Measurements from ENCODE around the gene HBA1. TPM values are rescaled to one million over a fixed set of nuclear protein-coding genes. Genes with fewer than 3 reads are reported as not detected.
"Not testable (repeated sequence)": the region's sequence is repeated elsewhere in the genome, so short reads cannot be mapped to it uniquely, and the experiment has no call there.

The HBA1 gene
- total RNA-seq, 1 donor from 2014 or later, result not detected

- intact Hi-C loops (cut with micrococcal nuclease), result no loop called here
Measured at GRCh38 chr16:159136-159849, 17.2 kb upstream of the HBA1 start.

- intact Hi-C loops (cut with micrococcal nuclease), result not testable (repeated sequence)
Measured at GRCh38 chr16:160242-160641, 16.2 kb upstream of the HBA1 start.

- intact Hi-C loops (cut with micrococcal nuclease), result no loop called here
Measured at GRCh38 chr16:160691-161190, 15.7 kb upstream of the HBA1 start.

GRCh38 chr16:162271-162991, 14.0 kb upstream of the HBA1 start:
- intact Hi-C loops (cut with micrococcal nuclease), result no loop called here

- intact Hi-C loops (cut with micrococcal nuclease), result not testable (repeated sequence)
Measured at GRCh38 chr16:163139-163538, 13.3 kb upstream of the HBA1 start.

GRCh38 chr16:163696-164095, 12.8 kb upstream of the HBA1 start:
- intact Hi-C loops (cut with micrococcal nuclease), result not testable (repeated sequence)

GRCh38 chr16:164134-164823, 12.2 kb upstream of the HBA1 start:
- intact Hi-C loops (cut with micrococcal nuclease), result not testable (repeated sequence)

- intact Hi-C loops (cut with micrococcal nuclease), result no loop called here
Measured at GRCh38 chr16:164827-165538, 11.5 kb upstream of the HBA1 start.

- intact Hi-C loops (cut with micrococcal nuclease), result no loop called here
Measured at GRCh38 chr16:165539-166374, 10.7 kb upstream of the HBA1 start, which contains the start of gene HBM. HBM (plus strand) TSS chr16:165978; CDS start chr16:165998, 20 bp downstream.

- intact Hi-C loops (cut with micrococcal nuclease), result no loop called here
Measured at GRCh38 chr16:166375-167121, 9.9 kb upstream of the HBA1 start.

GRCh38 chr16:167122-167690, 9.3 kb upstream of the HBA1 start:
- intact Hi-C loops (cut with micrococcal nuclease), result no loop called here

- intact Hi-C loops (cut with micrococcal nuclease), result no loop called here
Measured at GRCh38 chr16:168424-168823, 8.1 kb upstream of the HBA1 start.

- intact Hi-C loops (cut with micrococcal nuclease), result no loop called here
Measured at GRCh38 chr16:169014-169413, 7.5 kb upstream of the HBA1 start.

- intact Hi-C loops (cut with micrococcal nuclease), result not testable (repeated sequence)
Measured at GRCh38 chr16:170088-170507, 6.4 kb upstream of the HBA1 start.

- intact Hi-C loops (cut with micrococcal nuclease), result no loop called here
Measured at GRCh38 chr16:170788-171187, 5.7 kb upstream of the HBA1 start.

- intact Hi-C loops (cut with micrococcal nuclease), result not testable (repeated sequence)
Measured at GRCh38 chr16:172374-172941, 4.0 kb upstream of the HBA1 start, which contains the start of gene HBA2. HBA2 (plus strand) TSS chr16:172876; CDS start chr16:172913, 37 bp downstream.

GRCh38 chr16:173211-173854, 3.1 kb upstream of the HBA1 start:
- intact Hi-C loops (cut with micrococcal nuclease), result not testable (repeated sequence)

Measured in T-helper 2 cell treated with Interferon-gamma antibody and Interleukin-4, amounts not matched to agents 100 ng/mL and 5 ng/mL, for 36 hours (primary cell).